Measurements from ENCODE around the gene TEAD4. TPM values are rescaled to one million over a fixed set of nuclear protein-coding genes. Genes with fewer than 3 reads are reported as not detected.

Gene TEAD4
- total RNA-seq, 1 experiment from 2014 or later: 127 TPM

DNA sequence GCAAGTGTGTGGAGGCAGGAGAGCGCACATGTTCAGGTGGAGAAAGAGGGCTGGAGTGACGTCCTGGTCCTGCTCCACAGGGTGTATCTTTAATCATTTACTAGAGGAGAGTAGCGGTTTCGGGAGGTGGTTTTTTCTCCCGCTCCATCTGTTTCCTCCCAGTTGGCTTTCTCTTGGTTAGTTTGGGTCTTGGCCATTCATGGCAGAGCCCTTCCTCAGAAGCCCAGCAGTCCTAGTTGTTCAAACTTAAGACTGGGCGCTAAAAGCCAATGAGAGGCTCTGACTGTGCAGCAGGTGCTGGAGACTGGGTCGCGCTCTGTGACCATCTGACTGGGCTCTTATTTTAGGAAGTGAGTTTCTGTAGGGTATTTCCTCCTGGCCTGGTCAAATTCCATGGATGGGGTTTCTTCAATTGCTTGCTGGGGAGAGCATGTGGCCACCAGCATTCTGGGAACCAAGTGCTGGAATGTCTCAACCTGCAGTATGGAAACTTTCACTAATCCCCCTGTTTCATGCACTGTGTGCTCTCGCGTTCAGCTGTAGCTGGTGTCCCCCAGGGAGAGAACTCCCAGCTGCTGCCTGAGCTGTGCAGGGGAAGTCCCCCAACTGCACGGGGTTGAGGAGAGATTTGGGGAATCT is 90.5 kb downstream of the TEAD4 start:
- Mint-ChIP-seq H3K4me1 (peaks cover 13 to 17% of the 10 kb centered on the region in 2 experiments), H3K4me3 (no peak overlapping the region)

More for the DNA sequence above, 90.5 kb downstream of the TEAD4 start:
- Mint-ChIP-seq H3K27ac (no peak overlapping the region; a peak in 1 of 7 replicates), H3K9me3 (peaks cover 0 to 2% of the 10 kb centered on the region in 2 experiments; a peak in 1 of 5 replicates), H3K27me3 (ENCODE audit: low read depth) (peaks cover 25% of the 10 kb centered on the region), H3K36me3 (ENCODE audit: insufficient read depth in 1 of 3, low read depth in 3 of 3) (peaks cover 0 to 8% (median 0%) of the 10 kb centered on the region in 3 experiments; a peak in 1 of 7 replicates)
- WGBS (ENCODE audit: extremely low coverage, insufficient read length, low lambda C conversion rate): no CpG with 5 or more reads among the region's 11 CpGs
- TF ChIP-seq, protein P1, sequence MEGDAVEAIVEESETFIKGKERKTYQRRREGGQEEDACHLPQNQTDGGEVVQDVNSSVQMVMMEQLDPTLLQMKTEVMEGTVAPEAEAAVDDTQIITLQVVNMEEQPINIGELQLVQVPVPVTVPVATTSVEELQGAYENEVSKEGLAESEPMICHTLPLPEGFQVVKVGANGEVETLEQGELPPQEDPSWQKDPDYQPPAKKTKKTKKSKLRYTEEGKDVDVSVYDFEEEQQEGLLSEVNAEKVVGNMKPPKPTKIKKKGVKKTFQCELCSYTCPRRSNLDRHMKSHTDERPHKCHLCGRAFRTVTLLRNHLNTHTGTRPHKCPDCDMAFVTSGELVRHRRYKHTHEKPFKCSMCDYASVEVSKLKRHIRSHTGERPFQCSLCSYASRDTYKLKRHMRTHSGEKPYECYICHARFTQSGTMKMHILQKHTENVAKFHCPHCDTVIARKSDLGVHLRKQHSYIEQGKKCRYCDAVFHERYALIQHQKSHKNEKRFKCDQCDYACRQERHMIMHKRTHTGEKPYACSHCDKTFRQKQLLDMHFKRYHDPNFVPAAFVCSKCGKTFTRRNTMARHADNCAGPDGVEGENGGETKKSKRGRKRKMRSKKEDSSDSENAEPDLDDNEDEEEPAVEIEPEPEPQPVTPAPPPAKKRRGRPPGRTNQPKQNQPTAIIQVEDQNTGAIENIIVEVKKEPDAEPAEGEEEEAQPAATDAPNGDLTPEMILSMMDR (conservative IDR thresholded peaks at IDR 0.05): no peak
- no peak overlapping the region for H4K91ac ChIP-seq (ENCODE audit: insufficient read length, low read depth, low read length)
- H3K14ac ChIP-seq (ENCODE audit: insufficient read depth, low read length): no peak overlapping the region
- H2AFZ ChIP-seq (ENCODE audit: low read length): no peak overlapping the region
- no peaks in the 10 kb centered on the region for H4K20me1 ChIP-seq (ENCODE audit: control insufficient read depth, insufficient read depth, insufficient read length)
- H4K8ac ChIP-seq (replicated peaks; ENCODE audit: insufficient read length, low read depth, low read length): no peak overlapping the region
- H2BK12ac ChIP-seq (ENCODE audit: insufficient read length, low read depth, low read length): no peak overlapping the region
- H3K27ac ChIP-seq (ENCODE audit: insufficient read length, low read depth, low read length): no peak overlapping the region
- no peak overlapping the region for H3K23ac ChIP-seq (ENCODE audit: insufficient read length, low read depth, low read length)
- DNase-seq: no peak
- no peaks in the 10 kb centered on the region for H3K79me1 ChIP-seq (ENCODE audit: insufficient read depth, low read depth, low read length, poor library complexity, severe bottlenecking)
- no peak overlapping the region for H3K4ac ChIP-seq (ENCODE audit: low read depth, low read length)
- H3K56ac ChIP-seq (ENCODE audit: insufficient read length, low read depth, low read length): no peak overlapping the region
- no peak overlapping the region for H4K5ac ChIP-seq (ENCODE audit: insufficient read length, low read depth, low read length)
- no peak overlapping the region for H3K4me2 ChIP-seq (ENCODE audit: insufficient read depth, insufficient read length, low read length)
- H2AK5ac ChIP-seq (ENCODE audit: insufficient read length, low read length): no peak overlapping the region
- H2BK120ac ChIP-seq (ENCODE audit: low read depth, low read length, poor library complexity, severe bottlenecking): no peak overlapping the region
- H3K18ac ChIP-seq (ENCODE audit: insufficient read length, low read depth, low read length): no peak overlapping the region
- H3K9ac ChIP-seq (ENCODE audit: extremely low read depth, insufficient read length, low read length): no peak overlapping the region
- H3K9me3 ChIP-seq (ENCODE audit: control insufficient read depth, low read depth, low read length): no peaks in the 10 kb centered on the region
- H3K4me1 ChIP-seq (ENCODE audit: insufficient read depth, low read length): no peaks in the 10 kb centered on the region; the same call in 1 of the 2 replicates
- H3K27me3 ChIP-seq (ENCODE audit: insufficient read depth, low read length): no peaks in the 10 kb centered on the region
- H2BK15ac ChIP-seq (ENCODE audit: low read depth, low read length): no peak overlapping the region
- H2BK20ac ChIP-seq (ENCODE audit: low read depth, low read length, poor library complexity, severe bottlenecking): no peak overlapping the region
- H3T11ph ChIP-seq (ENCODE audit: low read length): no peak overlapping the region
- no peaks in the 10 kb centered on the region for H3K23me2 ChIP-seq (ENCODE audit: insufficient read length, low read depth, low read length, poor library complexity, severe bottlenecking)
- H2BK5ac ChIP-seq (ENCODE audit: insufficient read length, low read length): no peak overlapping the region
- H3K79me2 ChIP-seq (ENCODE audit: insufficient read depth, low read length): no peaks in the 10 kb centered on the region
